AG04450 (cell line): ENCODE results near the gene BCL10. TPM values are rescaled to one million over a fixed set of nuclear protein-coding genes. Genes with fewer than 3 reads are reported as not detected.

Source experiments
- CTCF ChIA-PET: fragments of 300-600, 350-600 bp; formaldehyde crosslinking; extraction: SDS; loops from one replicate; lab custom pipeline; 2022; ENCODE audit warnings: antibody characterized with exemption, inconsistent platforms; lab: Charles Lee
- POLR2A ChIA-PET: fragments of 350-600 bp; formaldehyde crosslinking; extraction: SDS; loops from one replicate; lab custom pipeline; 2021; ENCODE audit warnings: antibody characterized with exemption, inconsistent platforms; lab: Yijun Ruan, JAX
- DNase-seq: peaks from one replicate; pipeline ENCODE4 v3.0.0-alpha.2; 2011; ENCODE audit warnings: low read depth, low spot score
- H3K27ac ChIP-seq: one replicate; pipeline ENCODE4 v1.5.1; 2012; ENCODE audit warnings: low read depth, low read length, control low read depth
- H3K27me3 ChIP-seq: one replicate; pipeline ENCODE4 v1.6.0; 2012; ENCODE audit warnings: low read length; ENCODE audit not compliant: control insufficient read depth, insufficient read depth
- H3K4me3 ChIP-seq: 2 replicates; pipeline ENCODE4 v1.5.1; 2011; ENCODE audit warnings: mild to moderate bottlenecking, low read depth, low read length, control low read depth
- H3K9me3 ChIP-seq: 2 replicates; pipeline ENCODE4 v1.5.1; 2012; ENCODE audit warnings: low read length; ENCODE audit not compliant: control insufficient read depth, insufficient read depth
- polyA plus RNA-seq: library from polyadenylated mRNA; depleted of rRNA; stranded (reverse); fragments of >200 nt; gene quantifications from 2 replicates; pipeline ENCODE4 v1.2.3, GENCODE V29; 2011
- TF ChIP-seq, protein P1 (sequence below): IDR thresholded peaks from 2 replicates; pipeline ENCODE4 v1.5.1; 2011; ENCODE audit warnings: low read depth, low read length, control low read depth, inconsistent platforms

The BCL10 gene
- polyA plus RNA-seq, 1 experiment, result 19.4 TPM

DNA sequence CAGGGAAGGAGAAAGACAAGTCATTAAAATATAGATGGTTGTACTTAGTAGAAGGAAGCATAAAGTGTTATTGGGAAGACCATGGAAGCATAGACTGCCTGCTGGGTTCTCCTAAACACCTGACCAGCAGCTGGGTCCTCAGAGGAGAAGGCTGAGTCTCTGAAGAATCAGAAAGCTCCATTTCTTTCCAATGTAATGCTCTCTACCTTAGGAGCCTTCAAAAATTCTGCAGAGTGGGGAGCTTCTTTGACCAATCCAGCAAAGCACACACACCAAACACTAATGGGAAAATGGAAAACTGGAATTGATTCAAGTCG is 21.1 kb upstream of the BCL10 start:
- ChIA-PET POLR2A (interaction anchor here (1.0 to 1.8 kb wide), 3 partner anchors 8 to 38 kb away, joined by 3 to 11 read pairs (median 3); partner anchors contain the start of genes BCL10 and C1orf52), CTCF (interaction anchor here (0.6 to 3.1 kb wide), 5 partner anchors 11 to 1407 kb away, joined by 4 to 12 read pairs (median 6); partner anchors contain the start of genes C1orf52 and SH3GLB1)
- no peak for DNase-seq
- peak overlapping the region; percentile 20; the same call in 1 of the 2 replicates for H3K4me3 ChIP-seq
- H3K9me3 ChIP-seq, result no peaks in the 10 kb centered on the region
- no peaks in the 10 kb centered on the region for H3K27me3 ChIP-seq
- TF ChIP-seq, protein P1, sequence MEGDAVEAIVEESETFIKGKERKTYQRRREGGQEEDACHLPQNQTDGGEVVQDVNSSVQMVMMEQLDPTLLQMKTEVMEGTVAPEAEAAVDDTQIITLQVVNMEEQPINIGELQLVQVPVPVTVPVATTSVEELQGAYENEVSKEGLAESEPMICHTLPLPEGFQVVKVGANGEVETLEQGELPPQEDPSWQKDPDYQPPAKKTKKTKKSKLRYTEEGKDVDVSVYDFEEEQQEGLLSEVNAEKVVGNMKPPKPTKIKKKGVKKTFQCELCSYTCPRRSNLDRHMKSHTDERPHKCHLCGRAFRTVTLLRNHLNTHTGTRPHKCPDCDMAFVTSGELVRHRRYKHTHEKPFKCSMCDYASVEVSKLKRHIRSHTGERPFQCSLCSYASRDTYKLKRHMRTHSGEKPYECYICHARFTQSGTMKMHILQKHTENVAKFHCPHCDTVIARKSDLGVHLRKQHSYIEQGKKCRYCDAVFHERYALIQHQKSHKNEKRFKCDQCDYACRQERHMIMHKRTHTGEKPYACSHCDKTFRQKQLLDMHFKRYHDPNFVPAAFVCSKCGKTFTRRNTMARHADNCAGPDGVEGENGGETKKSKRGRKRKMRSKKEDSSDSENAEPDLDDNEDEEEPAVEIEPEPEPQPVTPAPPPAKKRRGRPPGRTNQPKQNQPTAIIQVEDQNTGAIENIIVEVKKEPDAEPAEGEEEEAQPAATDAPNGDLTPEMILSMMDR, result no peak
- H3K27ac ChIP-seq, result peak overlapping the region; percentile 57

DNA sequence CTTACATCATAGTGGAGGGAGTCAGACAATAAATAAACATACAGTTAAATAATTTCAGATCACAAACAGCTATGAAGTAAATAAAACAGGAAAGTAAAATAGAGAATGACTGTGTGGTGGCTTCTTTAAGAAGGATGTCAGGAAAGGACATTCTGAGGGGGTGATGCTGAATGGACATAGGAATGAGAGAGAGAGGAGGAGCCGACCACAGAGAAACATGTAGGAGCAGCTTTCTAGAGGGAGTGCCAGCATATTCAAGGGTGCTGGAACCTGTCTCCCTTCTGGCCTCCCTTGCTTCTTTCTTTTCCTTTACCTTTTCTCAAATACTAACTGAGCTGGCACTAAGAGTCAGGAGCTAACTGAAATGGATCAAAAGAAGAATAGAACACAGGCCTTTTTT is 20.5 kb upstream of the BCL10 start:
- Histone ChIP-seq H3K9me3 (no peaks in the 10 kb centered on the region), H3K27me3 (no peaks in the 10 kb centered on the region), H3K4me3 (no peak overlapping the region), H3K27ac (peak overlapping the region; percentile 57)
- ChIA-PET CTCF (interaction anchor here (0.9 to 3.1 kb wide), 7 partner anchors 11 to 396 kb away, joined by 3 to 12 read pairs (median 6); partner anchors contain the start of gene C1orf52), POLR2A (interaction anchor here (1.5 to 1.8 kb wide), 2 partner anchors 7 to 20 kb away, joined by 3 to 11 read pairs; partner anchors contain the start of gene BCL10)
- TF ChIP-seq, protein P1, result no peak
- DNase-seq, result no peak

DNA sequence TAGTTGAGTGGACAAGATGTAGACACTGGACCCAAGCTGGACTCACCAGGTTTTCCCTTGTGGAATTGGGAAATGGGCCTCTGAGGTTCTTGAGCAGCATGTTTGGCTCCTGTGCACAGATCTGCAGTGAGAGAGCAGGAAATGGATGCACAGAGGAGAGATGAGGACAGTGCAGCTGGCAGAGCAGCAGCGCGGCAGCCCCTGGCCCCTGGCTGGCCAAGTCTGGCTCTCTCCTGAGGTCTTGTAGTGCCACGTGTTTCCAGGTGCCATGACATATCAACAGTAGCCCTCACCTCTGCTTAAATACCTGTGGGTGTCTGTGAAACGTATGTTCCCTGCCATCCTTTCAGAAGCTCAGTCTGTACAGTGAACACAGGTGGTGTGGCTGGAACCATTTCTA is 19.2 kb upstream of the BCL10 start:
- no peak overlapping the region for H3K27ac ChIP-seq
- POLR2A ChIA-PET, result no interaction called here
- CTCF ChIA-PET, result interaction anchor here (1.0 to 2.3 kb wide), 4 partner anchors 12 to 397 kb away, joined by 3 to 8 read pairs (median 4); partner anchors contain the start of gene C1orf52

GRCh38 chr1:85295006-85295431 is 18.6 kb upstream of the BCL10 start:
- POLR2A ChIA-PET, result no interaction called here
- Histone ChIP-seq H3K27me3 (no peaks in the 10 kb centered on the region), H3K9me3 (no peaks in the 10 kb centered on the region), H3K4me3 (no peak overlapping the region), H3K27ac (no peak overlapping the region)
- TF ChIP-seq, protein P1, result no peak
- no peak for DNase-seq
- CTCF ChIA-PET, result interaction anchor here (1.0 to 2.3 kb wide), 4 partner anchors 13 to 398 kb away, joined by 3 to 8 read pairs (median 4); partner anchors contain the start of gene C1orf52

More for the DNA sequence above, 19.2 kb upstream of the BCL10 start:
- Histone ChIP-seq H3K9me3 (no peaks in the 10 kb centered on the region), H3K27me3 (no peaks in the 10 kb centered on the region), H3K4me3 (no peak overlapping the region)
- TF ChIP-seq, protein P1, result no peak
- DNase-seq, result no peak

GRCh38 chr1:85290826-85291225 is 14.4 kb upstream of the BCL10 start:
- ChIA-PET POLR2A (no interaction called here), CTCF (no interaction called here)
- no peak for DNase-seq
- TF ChIP-seq, protein P1, result no peak
- no peak overlapping the region for H3K27ac ChIP-seq
- H3K4me3 ChIP-seq, result no peak overlapping the region
- no peaks in the 10 kb centered on the region for H3K9me3 ChIP-seq
- H3K27me3 ChIP-seq, result no peaks in the 10 kb centered on the region
